ENCODE data around the gene IGSF9B. TPM values are rescaled to one million over a fixed set of nuclear protein-coding genes. Genes with fewer than 3 reads are reported as not detected.

The IGSF9B gene
- total and polyA plus RNA-seq, 4 donors, result 0.07 to 0.33 (median 0.09) TPM; not detected in 1

GRCh38 chr11:133964356-133964755 is 7.6 kb upstream of the IGSF9B start (continued):
- TF ChIP-seq REST (IDR thresholded peaks at IDR 0.05), result no peak
- no peak for TF ChIP-seq ATF3 (IDR thresholded peaks at IDR 0.05)

- TF ChIP-seq EGR1 (IDR thresholded peaks at IDR 0.05; ENCODE audit: low read depth in 2 of 2), result no peak
- TF ChIP-seq FOXA1 (IDR thresholded peaks at IDR 0.05), result no peak
- no peak for TF ChIP-seq SP1 (IDR thresholded peaks at IDR 0.05)
- TF ChIP-seq HNF4A (conservative IDR thresholded peaks at IDR 0.05), result no peak
- no peak for TF ChIP-seq FOXA2 (IDR thresholded peaks at IDR 0.05)
- no peak for TF ChIP-seq HNF4G (IDR thresholded peaks at IDR 0.05)
- TF ChIP-seq MAX (IDR thresholded peaks at IDR 0.05), result no peak
- TF ChIP-seq GABPA (IDR thresholded peaks at IDR 0.05 in 1 of 2, conservative IDR thresholded peaks at IDR 0.05 in 1 of 2), result no peak
- TF ChIP-seq NR2F2 (IDR thresholded peaks at IDR 0.05), result no peak
- no peak for TF ChIP-seq JUND (IDR thresholded peaks at IDR 0.05)
- no peak for TF ChIP-seq ATF3 (IDR thresholded peaks at IDR 0.05)
- TF ChIP-seq REST (IDR thresholded peaks at IDR 0.05), result no peak
- TF ChIP-seq RAD21 (IDR thresholded peaks at IDR 0.05), result no peak
- no peak overlapping the region for H3K4me3 ChIP-seq (ENCODE audit: low read depth in 1 of 3, low read length in 3 of 3)
- peaks cover 0 to 5% (median 2%) of the 10 kb centered on the region in 4 donors for H3K27me3 ChIP-seq (ENCODE audit: control insufficient read depth in 4 of 4, insufficient read depth in 4 of 4, low read length in 3 of 4)
- H3K9me3 ChIP-seq (ENCODE audit: control insufficient read depth in 4 of 4, low read length in 3 of 4), result no peaks in the 10 kb centered on the region
- DNase-seq (ENCODE audit: low spot score), result no peak
- 80% methylated on average over 8 of the region's 8 CpGs for WGBS
- no peak overlapping the region for H3K27ac ChIP-seq (ENCODE audit: low read depth in 1 of 2, low read length in 2 of 2)
- no peaks in the 10 kb centered on the region for H3K36me3 ChIP-seq (ENCODE audit: control insufficient read depth in 4 of 4, insufficient read depth in 3 of 4, low read depth in 1 of 4, low read length in 3 of 4)
- no peak overlapping the region for H3K9ac ChIP-seq (ENCODE audit: low read depth in 1 of 2, low read length in 2 of 2)
- H3K4me1 ChIP-seq (ENCODE audit: control insufficient read depth in 4 of 4, insufficient read depth in 4 of 4, low read length in 3 of 4), result peaks cover 0 to 9% (median 3%) of the 10 kb centered on the region in 4 donors
Observed at GRCh38 chr11:133961890-133962289, 5.1 kb upstream of the IGSF9B start.

- H3K36me3 ChIP-seq (ENCODE audit: control insufficient read depth in 4 of 4, insufficient read depth in 3 of 4, low read depth in 1 of 4, low read length in 3 of 4), result no peaks in the 10 kb centered on the region
- H3K27ac ChIP-seq (ENCODE audit: low read depth in 1 of 2, low read length in 2 of 2), result no peak overlapping the region
- peaks cover 3 to 25% (median 4%) of the 10 kb centered on the region in 4 donors for H3K4me1 ChIP-seq (ENCODE audit: control insufficient read depth in 4 of 4, insufficient read depth in 4 of 4, low read length in 3 of 4)
- peaks cover 2 to 16% (median 8%) of the 10 kb centered on the region in 4 donors for H3K27me3 ChIP-seq (ENCODE audit: control insufficient read depth in 4 of 4, insufficient read depth in 4 of 4, low read length in 3 of 4)
- no peak for DNase-seq (ENCODE audit: low spot score)
- H3K9me3 ChIP-seq (ENCODE audit: control insufficient read depth in 4 of 4, low read length in 3 of 4), result no peaks in the 10 kb centered on the region
- WGBS, result 46% methylated on average over 7 of the region's 7 CpGs
- H3K9ac ChIP-seq (ENCODE audit: low read depth in 1 of 2, low read length in 2 of 2), result no peak overlapping the region
- no peak overlapping the region for H3K4me3 ChIP-seq (ENCODE audit: low read depth in 1 of 3, low read length in 3 of 3)
- TF ChIP-seq RAD21 (IDR thresholded peaks at IDR 0.05), result no peak
- no peak for TF ChIP-seq JUND (IDR thresholded peaks at IDR 0.05)
- no peak for TF ChIP-seq EGR1 (IDR thresholded peaks at IDR 0.05; ENCODE audit: low read depth in 2 of 2)
- no peak for TF ChIP-seq TAF1 (conservative IDR thresholded peaks at IDR 0.05)
- no peak for TF ChIP-seq GABPA (IDR thresholded peaks at IDR 0.05 in 1 of 2, conservative IDR thresholded peaks at IDR 0.05 in 1 of 2)
- TF ChIP-seq YY1 (IDR thresholded peaks at IDR 0.05), result no peak
- TF ChIP-seq ZBTB33 (IDR thresholded peaks at IDR 0.05), result no peak
- TF ChIP-seq REST (IDR thresholded peaks at IDR 0.05), result no peak
- TF ChIP-seq MAX (IDR thresholded peaks at IDR 0.05), result no peak
- no peak for TF ChIP-seq SP1 (IDR thresholded peaks at IDR 0.05)
Observed at GRCh38 chr11:133957900-133958299, 1.1 kb upstream of the IGSF9B start.

Measured in liver (tissue), 9 donors.